GM18502 (cell line): Measurements from ENCODE around the gene LMAN1.

Experiments
- ATAC-seq: cut with Tn5 transposase; IDR thresholded peaks from one replicate; pipeline ENCODE4 v1.9.1; 2021; ENCODE audit warnings: mild to moderate bottlenecking; ENCODE audit not compliant: unreplicated experiment, poor library complexity

LMAN1 gene

GRCh38 chr18:59374128-59374527, 15.1 kb upstream of the LMAN1 start:
- no peak for ATAC-seq

GRCh38 chr18:59372975-59373374, 13.9 kb upstream of the LMAN1 start:
- no peak for ATAC-seq

GRCh38 chr18:59360381-59360780, 1.3 kb upstream of the LMAN1 start:
- no peak for ATAC-seq

DNA sequence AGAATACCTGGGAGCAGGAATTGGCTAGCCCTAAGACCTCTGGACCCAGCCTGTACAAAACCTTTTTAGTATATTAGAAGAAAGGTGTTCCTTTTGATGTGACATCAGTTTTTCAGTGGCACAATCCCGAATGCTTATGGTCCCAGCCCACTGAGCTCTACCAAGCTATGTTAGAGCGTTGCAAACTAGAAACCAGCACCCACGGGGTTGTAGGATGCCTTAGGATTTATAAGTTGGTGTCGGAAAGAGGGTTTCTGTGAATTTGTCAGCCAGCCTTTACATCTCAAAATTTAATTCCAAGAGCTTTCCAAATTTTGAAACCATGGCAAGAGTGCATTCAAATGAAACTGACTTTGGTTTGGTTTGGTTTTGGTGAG, 499 bp upstream of the LMAN1 start:
- ATAC-seq: peak; percentile 19

DNA sequence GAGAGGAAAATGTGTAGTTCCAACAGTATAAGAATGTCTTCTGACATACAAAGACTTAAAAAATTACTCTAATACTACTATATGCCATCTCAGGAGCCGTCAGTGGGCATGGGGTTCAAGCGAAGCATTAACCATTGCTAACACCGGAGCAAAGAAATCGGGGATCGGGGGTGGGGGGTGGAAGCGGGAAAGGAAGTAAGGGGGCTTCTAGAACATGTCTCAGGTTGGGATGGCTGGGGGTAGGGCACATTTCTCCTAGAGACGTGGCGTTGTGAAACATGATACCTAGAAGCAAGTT, 702 bp downstream of the LMAN1 start:
- ATAC-seq: peak; percentile 0

- ATAC-seq: no peak
These were observed 1.1 kb downstream of the LMAN1 start for GRCh38 chr18:59357928-59358327.

GRCh38 chr18:59354731-59355130, 4.3 kb downstream of the LMAN1 start:
- no peak for ATAC-seq

DNA sequence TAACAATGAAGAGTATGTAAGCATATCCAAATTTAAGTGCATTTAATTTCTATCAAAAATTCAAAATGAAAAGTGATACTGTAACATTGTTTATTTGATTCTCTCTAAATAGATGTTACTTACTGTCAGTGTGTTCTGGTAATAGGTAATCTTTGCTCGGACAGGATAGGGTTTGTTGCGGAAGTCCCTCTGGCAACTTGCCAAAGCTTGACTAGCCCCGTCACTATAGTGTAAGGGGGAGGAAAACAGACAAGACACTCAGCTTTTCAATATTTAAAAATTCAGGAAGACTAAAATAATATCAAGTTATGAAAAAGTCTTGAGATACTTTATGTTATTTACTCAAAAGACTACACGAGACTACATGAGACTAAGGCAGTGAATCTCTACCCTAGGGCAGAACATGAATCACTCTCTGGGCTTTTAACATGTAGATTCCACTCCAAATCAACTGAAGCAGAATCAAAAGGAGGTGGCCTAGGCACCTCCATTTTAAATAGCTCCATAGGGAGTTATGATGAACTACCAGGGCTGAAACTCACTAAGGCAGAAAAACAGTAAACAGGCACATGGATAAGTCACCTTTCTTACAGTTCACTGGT, 5.9 kb downstream of the LMAN1 start:
- ATAC-seq: no peak

DNA sequence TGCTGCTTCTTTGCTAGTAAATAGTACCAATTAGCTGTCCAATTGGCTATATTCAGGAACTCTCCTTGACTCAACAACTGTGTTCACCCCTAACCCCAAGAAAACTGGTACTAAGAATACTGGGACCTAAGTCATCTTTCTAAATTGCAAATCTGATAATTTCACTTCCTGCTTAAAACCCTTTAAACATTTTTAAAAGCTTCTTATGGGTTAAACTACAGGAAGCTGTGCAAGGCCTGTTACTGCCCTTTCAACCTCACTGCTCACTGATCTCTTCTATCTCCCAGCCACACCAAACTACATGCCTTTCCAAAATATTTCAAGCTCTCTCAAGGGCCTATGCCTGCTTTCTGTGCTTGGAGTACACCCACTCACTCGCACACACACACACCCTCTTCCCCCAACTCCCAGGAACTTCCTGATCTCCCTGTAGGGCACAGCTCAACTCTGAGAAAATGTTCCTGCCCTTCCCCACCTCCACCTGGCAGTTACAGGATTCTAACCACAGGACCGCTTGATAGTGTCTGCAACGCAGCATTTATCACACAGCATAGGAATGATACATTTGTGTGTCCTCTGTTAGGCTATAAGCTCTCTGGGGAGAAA, 6.7 kb downstream of the LMAN1 start:
- no peak for ATAC-seq

DNA sequence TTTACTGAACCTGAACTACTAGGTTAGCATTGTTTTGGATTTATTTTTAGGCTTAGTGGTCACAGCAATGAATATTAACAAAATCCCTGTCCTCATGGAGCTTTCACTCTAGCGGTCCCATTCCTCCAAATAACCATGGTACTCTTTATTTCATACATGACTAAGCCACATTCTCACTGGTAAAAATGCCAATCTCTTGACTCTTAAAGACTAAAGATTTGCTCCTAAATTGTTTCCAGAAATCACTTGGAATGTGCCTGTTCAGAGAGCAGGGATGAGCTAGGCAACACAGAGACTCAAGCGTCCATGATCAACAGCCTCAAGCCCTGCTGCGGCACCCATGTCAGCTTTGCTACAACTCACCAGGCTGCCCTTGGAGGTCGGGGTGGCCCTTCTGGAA, 13.5 kb downstream of the LMAN1 start:
- no peak for ATAC-seq

- ATAC-seq: no peak
These were observed 14.1 kb downstream of the LMAN1 start for GRCh38 chr18:59344996-59345395.

- no peak for ATAC-seq
These were observed 15.1 kb downstream of the LMAN1 start for GRCh38 chr18:59343926-59344325.

- peak; percentile 64 for ATAC-seq
These were observed 18.2 kb downstream of the LMAN1 start for GRCh38 chr18:59340817-59341216.

DNA sequence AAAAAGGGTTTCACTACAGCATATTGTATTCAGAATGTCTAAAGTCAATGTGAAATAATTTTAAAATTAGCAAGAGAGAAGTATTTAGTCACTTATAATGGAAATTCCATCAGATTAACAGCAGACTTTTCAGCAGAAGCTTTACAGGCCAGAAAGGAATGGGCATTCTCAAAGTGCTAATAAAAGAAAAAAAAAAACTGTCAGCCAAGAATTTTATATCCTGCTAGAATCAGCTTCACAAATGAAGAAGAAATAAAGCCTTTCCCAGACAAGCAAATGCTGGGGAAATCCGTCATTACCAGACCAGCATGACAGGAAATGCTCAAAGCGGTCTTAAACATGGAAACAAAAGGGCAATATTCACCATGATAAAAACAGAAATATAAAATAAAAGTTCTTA, 18.8 kb downstream of the LMAN1 start:
- ATAC-seq: no peak

GRCh38 chr18:59332986-59333385, 26.1 kb downstream of the LMAN1 start:
- no peak for ATAC-seq

GRCh38 chr18:59328683-59329082, 30.4 kb downstream of the LMAN1 start:
- no peak for ATAC-seq

DNA sequence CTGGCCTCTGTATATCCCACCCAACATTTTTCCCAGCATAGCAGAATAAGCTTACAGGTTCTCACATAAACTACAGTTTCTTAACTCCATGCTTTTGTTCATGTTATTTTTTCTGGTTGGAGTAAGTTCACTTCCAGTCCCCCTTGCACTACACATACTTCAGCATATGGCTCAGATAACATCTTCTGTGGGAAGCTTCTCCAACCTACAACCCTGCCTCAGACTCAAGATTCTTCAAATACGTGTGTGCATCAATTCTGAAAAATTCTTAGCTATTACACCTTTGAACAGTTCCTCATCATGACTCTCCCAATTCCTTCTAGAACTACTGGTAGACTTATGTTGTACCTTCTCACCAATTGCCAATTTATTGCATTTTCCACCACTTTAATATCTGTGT, 33.1 kb downstream of the LMAN1 start:
- ATAC-seq: no peak

- ATAC-seq: no peak
These were observed 34.5 kb downstream of the LMAN1 start for GRCh38 chr18:59324623-59324971.

GRCh38 chr18:59323931-59324622, 35.0 kb downstream of the LMAN1 start:
- no peak for ATAC-seq

GRCh38 chr18:59318460-59319050, 40.5 kb downstream of the LMAN1 start, which contains the start of gene CPLX4:
TSS of gene CPLX4 (minus strand) at chr18:59318649. CDS start at chr18:59318462, 187 bp downstream.
- ATAC-seq: no peak

DNA sequence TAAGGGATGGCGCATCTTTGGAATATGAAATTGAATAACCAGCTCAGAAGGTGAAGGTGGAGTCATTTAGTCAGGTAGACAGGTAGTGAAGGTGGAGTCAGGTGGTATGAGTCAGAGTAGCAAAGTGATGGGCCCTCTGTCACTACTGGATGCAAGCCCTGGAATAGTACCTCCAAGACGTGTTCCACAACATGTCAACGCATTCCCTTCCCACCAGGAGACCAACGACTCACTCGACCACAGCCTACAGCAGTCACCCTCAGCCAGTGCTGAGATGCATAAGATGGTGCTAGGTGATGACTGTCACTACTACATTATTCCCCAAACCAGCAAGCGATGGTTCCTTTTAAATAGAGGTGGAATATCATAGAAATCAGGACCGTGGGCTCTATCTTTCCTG, 47.4 kb downstream of the LMAN1 start:
- no peak for ATAC-seq

DNA sequence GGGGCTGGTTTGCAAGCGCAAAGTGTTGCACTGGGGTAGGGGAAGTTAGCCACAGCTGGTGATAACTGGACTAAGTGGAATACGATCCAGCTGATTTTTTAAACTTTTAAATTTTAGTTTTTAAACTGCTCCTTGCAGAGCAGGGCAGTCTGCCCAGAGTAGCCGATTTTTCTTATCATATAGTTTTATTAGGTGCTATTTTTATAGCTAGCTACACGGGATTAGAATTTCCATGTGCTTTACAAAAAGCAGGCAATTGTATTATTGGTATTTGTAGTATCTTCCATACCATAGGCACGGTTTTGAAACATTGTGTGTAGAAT, 50.2 kb downstream of the LMAN1 start:
- no peak for ATAC-seq
